GM13977 (cell line): ENCODE measurements around the gene TANK.
"Not testable (repeated sequence)": the region's sequence is repeated elsewhere in the genome, so short reads cannot be mapped to it uniquely, and the experiment has no call there.

ENCODE experiments used
- DNase-seq: peaks from one replicate; pipeline ENCODE4 v3.0.0; 2012; ENCODE audit warnings: low spot score
- in situ Hi-C: fragments of 300-500 bp; cut with MboI; formaldehyde crosslinking; loops from one replicate; pipeline ENCODE4 v1.12.0; 2022; ENCODE audit warnings: low sequenced_read_pairs, low pct_unique_long_range_greater_than_20kb, mixed read lengths, inconsistent platforms; ENCODE audit not compliant: unreplicated experiment
- TF ChIP-seq, protein P1 (sequence below): IDR thresholded peaks from 2 replicates; pipeline ENCODE4 v1.5.1; 2012; ENCODE audit warnings: mild to moderate bottlenecking, control low read depth; ENCODE audit not compliant: insufficient read depth; ENCODE audit errors: extremely low read depth, missing control alignments

The TANK gene

DNA sequence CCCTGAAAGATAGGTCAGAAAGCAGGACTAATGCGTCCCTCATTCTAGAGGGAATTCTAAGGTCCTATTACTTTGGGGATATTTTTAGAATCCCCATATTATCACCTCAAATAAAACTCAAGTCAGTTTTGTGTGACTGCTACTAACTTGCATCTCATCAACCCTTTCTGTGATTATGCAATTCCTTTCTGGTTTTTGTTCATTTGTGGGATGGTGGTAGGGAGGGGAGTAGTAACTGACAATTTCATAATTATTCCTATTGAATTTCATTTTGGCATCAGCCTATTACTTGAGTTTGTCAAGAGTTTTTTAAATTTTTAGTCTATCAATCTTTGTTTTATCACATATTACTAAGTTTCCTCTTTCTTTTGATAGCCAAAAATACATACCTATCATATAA, 28.4 kb upstream of the TANK start:
- in situ Hi-C loops: no loop called here
- DNase-seq: no peak

DNA sequence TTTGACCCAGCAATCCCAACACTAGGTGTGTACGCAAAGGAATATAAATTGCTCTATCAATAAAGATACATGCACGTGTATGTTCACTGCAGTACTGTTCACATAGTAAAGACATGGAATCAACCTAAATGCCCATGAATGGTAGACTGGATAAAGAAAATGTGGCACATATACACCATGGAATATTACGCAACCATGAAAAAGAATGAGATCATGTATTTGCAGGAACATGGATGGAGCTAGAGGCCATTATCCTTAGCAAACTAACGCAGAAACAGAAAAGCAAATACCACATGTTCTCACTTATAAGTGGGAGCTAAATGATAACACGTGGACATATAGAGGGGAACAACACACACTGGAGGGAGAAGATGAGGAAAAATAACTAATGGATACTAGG, 27.8 kb upstream of the TANK start:
- DNase-seq, in situ Hi-C loops: not testable (repeated sequence)

More for the DNA sequence above, 28.4 kb upstream of the TANK start:
- TF ChIP-seq, protein P1, sequence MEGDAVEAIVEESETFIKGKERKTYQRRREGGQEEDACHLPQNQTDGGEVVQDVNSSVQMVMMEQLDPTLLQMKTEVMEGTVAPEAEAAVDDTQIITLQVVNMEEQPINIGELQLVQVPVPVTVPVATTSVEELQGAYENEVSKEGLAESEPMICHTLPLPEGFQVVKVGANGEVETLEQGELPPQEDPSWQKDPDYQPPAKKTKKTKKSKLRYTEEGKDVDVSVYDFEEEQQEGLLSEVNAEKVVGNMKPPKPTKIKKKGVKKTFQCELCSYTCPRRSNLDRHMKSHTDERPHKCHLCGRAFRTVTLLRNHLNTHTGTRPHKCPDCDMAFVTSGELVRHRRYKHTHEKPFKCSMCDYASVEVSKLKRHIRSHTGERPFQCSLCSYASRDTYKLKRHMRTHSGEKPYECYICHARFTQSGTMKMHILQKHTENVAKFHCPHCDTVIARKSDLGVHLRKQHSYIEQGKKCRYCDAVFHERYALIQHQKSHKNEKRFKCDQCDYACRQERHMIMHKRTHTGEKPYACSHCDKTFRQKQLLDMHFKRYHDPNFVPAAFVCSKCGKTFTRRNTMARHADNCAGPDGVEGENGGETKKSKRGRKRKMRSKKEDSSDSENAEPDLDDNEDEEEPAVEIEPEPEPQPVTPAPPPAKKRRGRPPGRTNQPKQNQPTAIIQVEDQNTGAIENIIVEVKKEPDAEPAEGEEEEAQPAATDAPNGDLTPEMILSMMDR: no peak

DNA sequence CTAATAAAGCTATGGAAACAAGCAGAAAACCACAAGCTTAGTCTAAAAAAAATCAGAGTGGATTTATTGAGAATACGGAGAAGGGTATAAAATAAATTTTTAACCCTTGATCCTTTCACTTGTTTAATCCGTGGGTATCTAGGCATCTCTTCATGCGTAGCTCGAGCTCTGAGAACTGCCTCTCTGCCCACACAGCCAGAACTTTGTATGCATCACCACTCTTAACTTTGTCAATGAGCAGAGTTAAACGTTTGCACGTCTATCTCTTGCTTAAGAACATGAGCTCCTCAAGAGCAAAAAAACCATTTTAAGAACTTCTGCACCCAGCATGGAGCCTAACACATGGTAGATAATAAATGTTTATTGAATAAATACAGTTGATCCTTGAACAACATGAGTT, 26.9 kb upstream of the TANK start:
- TF ChIP-seq, protein P1: no peak
- no peak for DNase-seq
- in situ Hi-C loops: no loop called here

DNA sequence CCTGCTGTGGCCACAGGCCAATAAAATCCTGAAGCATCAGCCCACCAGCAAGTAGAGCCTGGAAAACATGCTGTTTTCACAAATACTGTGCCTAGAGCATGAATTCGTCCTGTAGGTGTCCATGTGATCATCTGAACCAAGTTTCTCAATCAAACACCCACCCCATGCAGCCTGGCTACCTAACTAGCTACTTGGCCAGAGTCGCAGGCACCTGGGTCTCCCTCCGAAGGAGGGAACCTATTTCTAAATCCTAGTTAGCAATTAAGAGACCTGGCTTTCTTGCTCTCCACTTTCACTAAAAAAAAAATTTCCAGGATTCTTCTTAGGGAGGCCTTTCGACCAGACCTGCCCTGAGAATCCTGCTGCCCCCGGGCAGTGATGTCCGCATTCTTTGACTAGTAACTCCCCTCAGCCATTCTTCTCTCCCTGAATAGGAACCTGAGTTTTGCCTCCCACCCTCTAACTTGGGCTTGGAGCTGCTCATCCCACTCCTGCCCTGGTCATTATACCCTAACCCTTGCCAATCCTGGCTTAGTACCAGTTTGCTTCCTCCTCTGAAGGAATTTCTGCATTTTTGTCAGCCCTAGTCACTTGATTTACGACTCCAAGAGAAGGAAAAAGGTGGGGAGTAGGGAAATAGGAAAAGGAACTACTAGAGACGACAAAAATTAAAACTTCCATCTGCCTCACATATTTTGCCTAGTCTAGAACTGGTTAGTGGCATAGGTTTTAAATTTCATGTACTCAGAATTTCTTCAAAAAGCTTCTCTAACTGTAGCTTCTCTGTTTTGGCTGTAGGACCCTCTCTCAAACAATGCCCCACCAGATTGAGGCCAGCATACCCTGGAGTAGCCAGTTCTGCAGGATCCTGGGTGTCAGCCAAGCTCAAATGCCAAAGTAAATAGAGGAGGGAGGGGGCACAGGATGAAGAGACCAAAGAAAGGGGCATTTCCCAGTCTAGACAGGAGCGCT, 25.4 kb upstream of the TANK start:
- TF ChIP-seq, protein P1: no peak
- in situ Hi-C loops: no loop called here
- DNase-seq: no peak

DNA sequence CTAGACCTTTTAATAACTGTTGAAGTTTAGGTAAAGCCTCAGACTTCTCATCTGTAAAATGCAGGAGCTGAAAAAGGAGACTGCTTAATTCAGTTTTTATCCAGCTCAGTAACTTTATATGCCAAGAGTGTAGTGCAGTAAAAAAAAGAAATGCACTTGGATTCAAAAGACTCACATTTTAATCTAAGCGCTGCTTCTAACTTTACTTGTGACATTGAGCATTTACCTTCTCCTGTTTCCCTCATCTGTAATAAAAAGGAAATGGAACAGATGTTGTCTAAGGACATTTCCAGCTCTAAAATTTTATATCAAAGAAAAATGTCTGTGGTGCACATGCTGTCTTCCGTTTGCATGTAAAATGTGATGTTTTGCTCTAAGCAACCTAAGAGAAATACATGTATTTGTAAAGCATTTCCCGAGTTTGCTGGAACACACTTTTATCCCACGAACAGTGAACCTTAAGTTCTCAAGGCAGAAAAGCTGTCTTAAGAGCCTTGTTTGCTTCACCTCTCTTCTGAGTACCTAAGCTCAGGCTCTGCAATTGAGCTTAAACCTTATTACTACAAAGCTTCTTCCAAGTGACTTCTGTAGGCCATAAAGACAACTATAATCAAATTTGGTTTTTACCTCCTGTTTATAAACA, 24.2 kb upstream of the TANK start:
- in situ Hi-C loops: no loop called here
- DNase-seq: no peak
- TF ChIP-seq, protein P1: no peak

DNA sequence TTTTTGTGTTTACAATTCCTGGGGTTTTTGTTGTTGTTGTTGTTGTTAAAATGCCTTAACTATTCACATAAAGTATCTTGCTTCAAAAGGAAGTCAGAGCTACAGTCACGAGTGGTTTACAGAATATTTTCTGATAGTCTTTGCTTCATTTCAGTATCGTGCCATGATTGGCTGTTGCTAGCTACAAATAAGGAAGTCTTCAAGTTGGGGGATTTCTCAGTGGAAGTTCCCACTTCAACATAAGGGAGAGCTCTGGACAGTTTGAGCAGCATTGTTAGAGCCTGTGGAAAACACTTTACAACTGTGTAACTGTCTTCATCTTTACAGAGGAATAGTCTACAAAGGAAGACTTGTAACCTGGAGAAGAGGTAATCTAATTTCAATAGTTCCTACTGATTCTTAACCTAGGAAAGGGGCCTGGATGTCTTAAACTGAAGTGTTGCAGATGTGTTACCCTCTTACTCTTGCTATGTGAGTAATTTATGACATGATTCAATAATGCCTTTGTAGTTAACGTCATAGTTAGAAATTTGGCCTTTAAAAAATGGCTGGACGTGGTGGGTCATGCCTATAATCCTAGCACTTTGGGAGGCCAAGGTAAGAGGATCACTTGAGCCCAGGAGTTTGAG, 23.4 kb upstream of the TANK start:
- TF ChIP-seq, protein P1: no peak
- in situ Hi-C loops: no loop called here
- DNase-seq: peak; percentile 40
